Karpas-422 (cell line): ENCODE measurements around the gene SEZ6L. TPM values are rescaled to one million over a fixed set of nuclear protein-coding genes. Genes with fewer than 3 reads are reported as not detected.

ENCODE experiments used
- DNase-seq: peaks from one replicate; pipeline ENCODE4 v3.0.0-alpha.2; 2015
- H2AFZ ChIP-seq: fragments of 200-600 bp; sonication (generic); 2 replicates; pipeline ENCODE4 v1.6.1; 2014; ENCODE audit warnings: antibody characterized with exemption, low read length, mixed read lengths
- H3K27ac ChIP-seq: fragments of 200-600 bp; sonication (generic); 2 replicates; pipeline ENCODE4 v1.5.1; 2014; ENCODE audit warnings: mild to moderate bottlenecking, low read length, moderate library complexity
- H3K27me3 ChIP-seq: fragments of 200-600 bp; sonication (generic); 2 replicates; pipeline ENCODE4 v1.6.1; 2014; ENCODE audit warnings: low read length, mixed read lengths
- H3K36me3 ChIP-seq: fragments of 200-600 bp; sonication (generic); 2 replicates; pipeline ENCODE4 v1.6.1; 2014; ENCODE audit warnings: low read length, mixed read lengths; ENCODE audit not compliant: insufficient read depth
- H3K4me1 ChIP-seq: fragments of 200-600 bp; sonication (generic); 2 replicates; pipeline ENCODE4 v1.6.1; 2014; ENCODE audit warnings: mild to moderate bottlenecking, low read length, mixed read lengths
- H3K4me2 ChIP-seq: fragments of 200-600 bp; sonication (generic); 2 replicates; pipeline ENCODE4 v1.6.1; 2014; ENCODE audit warnings: low read length, low read depth, mild to moderate bottlenecking; ENCODE audit not compliant: poor library complexity, severe bottlenecking
- H3K4me3 ChIP-seq: fragments of 200-600 bp; sonication (generic); 2 replicates; pipeline ENCODE4 v1.5.1; 2014; ENCODE audit warnings: mild to moderate bottlenecking, antibody characterized with exemption, low read length, mixed read lengths
- H3K79me2 ChIP-seq: fragments of 200-600 bp; sonication (generic); 2 replicates; pipeline ENCODE4 v1.6.1; 2014; ENCODE audit warnings: mild to moderate bottlenecking, low read length, mixed read lengths
- H3K9ac ChIP-seq: fragments of 200-600 bp; sonication (generic); 2 replicates; pipeline ENCODE4 v1.6.0; 2014; ENCODE audit warnings: low read length
- H3K9me2 ChIP-seq: fragments of 200-600 bp; sonication (generic), shearing (Covaris generic); replicated peaks from 2 replicates; pipeline ENCODE4 v1.6.0; 2014; ENCODE audit warnings: mild to moderate bottlenecking, low read length, moderate library complexity; ENCODE audit not compliant: insufficient read depth
- H3K9me3 ChIP-seq: fragments of 300-700, 200-600 bp; sonication (generic); 2 replicates; pipeline ENCODE4 v1.6.1; 2014; ENCODE audit warnings: low read length, mixed read lengths
- H4K20me1 ChIP-seq: fragments of 200-600 bp; sonication (generic); 2 replicates; pipeline ENCODE4 v1.6.1; 2014; ENCODE audit warnings: mild to moderate bottlenecking, antibody characterized with exemption, low read length, low read depth; ENCODE audit not compliant: insufficient read depth
- total RNA-seq: library from RNA; depleted of rRNA; stranded (reverse); fragments of >200 nt; shearing (Covaris generic); gene quantifications from 2 replicates; pipeline ENCODE4 v1.2.3, GENCODE V29; 2014; ENCODE audit warnings: low replicate concordance

SEZ6L gene
- total RNA-seq, 1 experiment from 2014 or later, result 0.41 TPM

GRCh38 chr22:26295563-26296126 lies 126.4 kb downstream of the SEZ6L start:
- DNase-seq, result no peak
- peak overlapping the region; percentile 66 for H3K9ac ChIP-seq
- H3K4me1 ChIP-seq, result peaks cover 53% of the 10 kb centered on the region
- no peaks in the 10 kb centered on the region for H3K9me3 ChIP-seq
- H3K4me2 ChIP-seq, result peak overlapping the region; percentile 84
- H3K27ac ChIP-seq, result peak overlapping the region; percentile 92
- no peaks in the 10 kb centered on the region for H3K27me3 ChIP-seq
- no peak overlapping the region for H3K4me3 ChIP-seq
- H2AFZ ChIP-seq, result no peak overlapping the region
- H3K9me2 ChIP-seq, result no peaks in the 10 kb centered on the region
- H3K79me2 ChIP-seq, result no peaks in the 10 kb centered on the region
- H4K20me1 ChIP-seq, result no peaks in the 10 kb centered on the region
- no peaks in the 10 kb centered on the region for H3K36me3 ChIP-seq

GRCh38 chr22:26298605-26299310 lies 129.5 kb downstream of the SEZ6L start:
- no peak overlapping the region for H3K4me3 ChIP-seq

GRCh38 chr22:26302726-26303125 lies 133.5 kb downstream of the SEZ6L start:
- no peak overlapping the region for H3K27ac ChIP-seq
- no peaks in the 10 kb centered on the region for H3K9me2 ChIP-seq
- H3K4me3 ChIP-seq, result no peak overlapping the region
- H3K27me3 ChIP-seq, result no peaks in the 10 kb centered on the region
- no peaks in the 10 kb centered on the region for H3K36me3 ChIP-seq
- H3K9me3 ChIP-seq, result no peaks in the 10 kb centered on the region
- H4K20me1 ChIP-seq, result no peaks in the 10 kb centered on the region
- DNase-seq, result no peak
- no peak overlapping the region for H3K4me2 ChIP-seq
- H2AFZ ChIP-seq, result no peak overlapping the region
- H3K4me1 ChIP-seq, result peaks cover 21% of the 10 kb centered on the region
- H3K9ac ChIP-seq, result no peak overlapping the region
- H3K79me2 ChIP-seq, result no peaks in the 10 kb centered on the region

More at GRCh38 chr22:26298605-26299310, 129.5 kb downstream of the SEZ6L start:
- H3K79me2 ChIP-seq, result no peaks in the 10 kb centered on the region
- H2AFZ ChIP-seq, result no peak overlapping the region
- no peak overlapping the region for H3K4me2 ChIP-seq
- no peaks in the 10 kb centered on the region for H3K9me2 ChIP-seq
- DNase-seq, result no peak
- no peaks in the 10 kb centered on the region for H3K9me3 ChIP-seq
- H3K4me1 ChIP-seq, result peaks cover 43% of the 10 kb centered on the region
- no peaks in the 10 kb centered on the region for H4K20me1 ChIP-seq
- H3K9ac ChIP-seq, result no peak overlapping the region
- no peak overlapping the region for H3K27ac ChIP-seq
- no peaks in the 10 kb centered on the region for H3K36me3 ChIP-seq
- H3K27me3 ChIP-seq, result no peaks in the 10 kb centered on the region

- peaks cover 21% of the 10 kb centered on the region for H3K4me1 ChIP-seq
- no peaks in the 10 kb centered on the region for H3K36me3 ChIP-seq
- H3K9ac ChIP-seq, result no peak overlapping the region
- no peak for DNase-seq
- H2AFZ ChIP-seq, result no peak overlapping the region
- no peaks in the 10 kb centered on the region for H3K27me3 ChIP-seq
- no peaks in the 10 kb centered on the region for H3K9me2 ChIP-seq
- H3K4me2 ChIP-seq, result no peak overlapping the region
- no peak overlapping the region for H3K27ac ChIP-seq
- H3K9me3 ChIP-seq, result no peaks in the 10 kb centered on the region
- no peak overlapping the region for H3K4me3 ChIP-seq
- no peaks in the 10 kb centered on the region for H4K20me1 ChIP-seq
- H3K79me2 ChIP-seq, result no peaks in the 10 kb centered on the region
These were observed 134.2 kb downstream of the SEZ6L start for GRCh38 chr22:26303475-26303874.

- Histone ChIP-seq H3K36me3 (no peaks in the 10 kb centered on the region), H3K4me1 (peaks cover 21% of the 10 kb centered on the region), H3K9me2 (no peaks in the 10 kb centered on the region), H3K79me2 (no peaks in the 10 kb centered on the region), H4K20me1 (no peaks in the 10 kb centered on the region), H3K4me2 (no peak overlapping the region), H3K27ac (no peak overlapping the region), H3K9me3 (no peaks in the 10 kb centered on the region), H3K27me3 (no peaks in the 10 kb centered on the region), H2AFZ (no peak overlapping the region), H3K9ac (no peak overlapping the region), H3K4me3 (no peak overlapping the region)
- no peak for DNase-seq
These were observed 135.5 kb downstream of the SEZ6L start for GRCh38 chr22:26304730-26305129.

GRCh38 chr22:26308467-26308866 lies 139.2 kb downstream of the SEZ6L start:
- Histone ChIP-seq H3K27me3 (no peaks in the 10 kb centered on the region), H4K20me1 (no peaks in the 10 kb centered on the region), H3K4me2 (no peak overlapping the region), H3K9me3 (no peaks in the 10 kb centered on the region), H3K9ac (no peak overlapping the region), H3K36me3 (no peaks in the 10 kb centered on the region), H3K79me2 (no peaks in the 10 kb centered on the region), H3K27ac (no peak overlapping the region), H3K9me2 (no peaks in the 10 kb centered on the region), H2AFZ (no peak overlapping the region), H3K4me1 (peaks cover 4% of the 10 kb centered on the region; the same call in 1 of the 2 replicates), H3K4me3 (no peak overlapping the region)
- no peak for DNase-seq

GRCh38 chr22:26310616-26311015 lies 141.4 kb downstream of the SEZ6L start:
- DNase-seq, result no peak
- H3K79me2 ChIP-seq, result no peaks in the 10 kb centered on the region

GRCh38 chr22:26313291-26313690 lies 144.0 kb downstream of the SEZ6L start:
- Histone ChIP-seq H3K36me3 (no peaks in the 10 kb centered on the region), H3K9me3 (no peaks in the 10 kb centered on the region), H3K4me3 (no peak overlapping the region), H3K79me2 (no peaks in the 10 kb centered on the region), H3K4me1 (peaks cover 10% of the 10 kb centered on the region), H2AFZ (no peak overlapping the region), H3K9ac (no peak overlapping the region), H3K27ac (no peak overlapping the region), H3K9me2 (no peaks in the 10 kb centered on the region), H4K20me1 (no peaks in the 10 kb centered on the region), H3K27me3 (0 out of 2 replicates have a peak, but pooled peaks cover 2% of the 10 kb centered on the region), H3K4me2 (no peak overlapping the region)
- no peak for DNase-seq

More at GRCh38 chr22:26310616-26311015, 141.4 kb downstream of the SEZ6L start:
- no peak overlapping the region for H2AFZ ChIP-seq
- H3K36me3 ChIP-seq, result no peaks in the 10 kb centered on the region
- no peak overlapping the region for H3K9ac ChIP-seq
- no peak overlapping the region for H3K27ac ChIP-seq
- no peak overlapping the region for H3K4me2 ChIP-seq
- H3K4me3 ChIP-seq, result no peak overlapping the region
- peaks cover 14% of the 10 kb centered on the region for H3K4me1 ChIP-seq
- no peaks in the 10 kb centered on the region for H4K20me1 ChIP-seq
- no peaks in the 10 kb centered on the region for H3K27me3 ChIP-seq
- H3K9me2 ChIP-seq, result no peaks in the 10 kb centered on the region
- H3K9me3 ChIP-seq, result no peaks in the 10 kb centered on the region
